GM21447 (cell line): Measurements from ENCODE around the gene CALD1.
A peak's percentile ranks its signal among the peaks of the same experiment; 100 is the strongest.

Experiments used
- ATAC-seq: cut with Tn5 transposase; IDR thresholded peaks from one replicate; pipeline ENCODE4 v1.9.1; 2021; ENCODE audit not compliant: unreplicated experiment

CALD1 gene

DNA sequence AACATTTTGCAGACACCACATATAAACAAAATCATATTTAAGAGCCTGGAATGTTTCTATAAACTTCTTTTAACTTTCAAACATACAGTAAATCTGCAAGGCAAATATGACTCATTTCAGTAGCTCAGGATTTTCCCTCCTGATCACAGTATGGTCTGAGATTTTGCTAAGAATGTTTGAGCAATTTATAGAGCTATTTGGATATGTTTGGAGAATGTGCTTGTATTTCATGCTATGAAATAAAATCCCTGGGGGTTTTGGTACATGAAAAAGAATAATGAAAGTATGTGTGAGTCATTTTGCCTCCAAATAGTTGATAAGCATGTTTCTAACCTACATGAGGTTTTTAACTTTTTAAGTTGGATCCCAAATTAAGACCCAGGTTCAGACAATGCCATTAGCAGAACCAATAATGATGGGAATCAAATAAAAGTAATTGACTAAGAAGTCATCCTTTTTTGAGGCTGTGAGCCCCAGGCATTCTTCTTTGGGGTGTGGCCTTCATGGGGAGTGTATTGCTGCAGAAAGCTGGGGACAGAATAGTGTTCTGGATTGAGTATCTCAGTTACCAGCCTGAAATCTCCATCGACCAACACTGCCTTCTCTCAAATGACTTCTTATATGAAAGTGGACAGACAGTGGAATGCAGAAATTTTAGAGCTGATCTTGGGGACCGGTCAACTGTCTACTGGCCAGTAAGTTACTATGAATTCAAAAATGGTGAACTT is 140.8 kb downstream of the CALD1 start:
- ATAC-seq = peak; percentile 68

DNA sequence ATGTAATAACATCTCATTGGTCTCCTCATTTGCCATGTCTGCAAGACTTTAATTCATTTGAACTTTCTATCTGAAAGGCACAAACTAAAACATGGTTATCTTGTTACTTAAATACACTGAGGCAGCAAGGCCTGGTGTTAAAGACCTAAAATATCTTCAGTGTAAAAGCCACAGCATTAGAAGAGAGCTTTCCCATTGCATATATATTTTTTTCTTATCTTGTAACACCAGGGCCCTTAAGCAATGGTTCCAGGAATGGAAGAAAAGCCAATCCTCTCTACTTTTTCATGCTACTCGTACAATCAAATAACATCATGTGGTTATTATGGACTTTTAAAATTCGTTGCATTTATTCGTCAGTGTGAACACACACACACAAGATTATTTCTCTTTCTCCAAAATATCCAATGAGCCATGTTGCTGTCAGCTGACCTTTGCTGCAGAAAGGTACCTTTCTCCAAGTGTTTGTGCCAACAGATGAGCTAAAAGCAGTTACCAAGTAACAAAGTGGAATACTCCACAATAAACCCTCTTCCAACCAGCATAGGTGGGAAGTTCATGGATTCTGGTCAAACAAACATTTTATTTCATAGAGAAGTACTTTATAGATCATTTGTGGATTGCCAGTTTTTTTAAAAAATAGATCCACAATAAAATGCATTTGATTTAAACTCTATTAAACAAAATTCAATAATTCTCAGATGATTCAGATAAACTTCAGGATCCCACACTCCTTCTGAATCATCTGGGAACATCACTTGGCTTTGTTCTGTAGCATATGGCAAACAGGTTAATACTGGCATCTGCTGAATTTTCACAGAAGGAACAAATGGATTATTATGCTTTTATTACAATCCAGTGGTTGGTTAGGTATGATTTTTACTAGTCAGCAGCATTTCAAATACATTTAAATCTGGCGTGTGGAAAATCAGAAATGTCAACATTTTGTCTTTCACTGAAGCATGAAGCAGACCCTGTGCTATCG is 143.6 kb downstream of the CALD1 start:
- ATAC-seq = no peak

DNA sequence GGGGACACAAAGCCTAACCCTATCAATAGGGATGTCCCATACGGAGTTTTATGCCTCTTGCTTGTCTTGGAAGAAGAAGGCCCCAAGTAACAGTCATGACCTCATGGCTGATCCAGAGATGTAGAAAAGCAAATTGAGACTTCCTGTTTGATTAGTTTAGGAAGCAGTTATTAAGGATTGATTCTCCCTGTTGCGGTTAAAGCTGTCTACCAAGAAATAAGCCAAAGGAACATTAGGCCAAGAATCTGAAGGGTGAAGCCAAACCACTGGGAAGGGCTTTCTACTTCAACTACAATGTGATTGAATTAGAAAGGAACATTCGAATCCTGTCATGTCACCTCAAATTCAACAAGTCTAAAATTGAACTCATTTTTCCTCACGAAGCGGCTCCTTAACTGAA is 146.3 kb downstream of the CALD1 start:
- ATAC-seq = no peak

DNA sequence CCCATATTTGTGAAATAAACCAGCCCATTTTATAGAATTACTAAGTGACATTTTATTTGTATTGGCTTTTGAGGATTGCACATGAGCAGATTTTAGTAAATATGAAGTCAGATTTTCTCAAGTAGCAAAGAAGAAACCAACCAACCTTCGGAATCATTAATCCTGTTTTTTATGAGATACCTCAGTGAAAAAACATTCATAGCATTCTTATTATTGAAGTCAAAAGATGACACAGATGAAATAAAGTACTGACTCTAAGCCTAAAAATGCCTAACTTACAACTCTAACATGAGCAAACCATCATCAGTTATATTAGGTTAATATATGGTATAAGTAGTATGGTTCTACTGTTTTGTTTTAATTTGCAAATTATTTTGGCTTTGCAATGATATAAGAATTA is 147.0 kb downstream of the CALD1 start:
- ATAC-seq = no peak

DNA sequence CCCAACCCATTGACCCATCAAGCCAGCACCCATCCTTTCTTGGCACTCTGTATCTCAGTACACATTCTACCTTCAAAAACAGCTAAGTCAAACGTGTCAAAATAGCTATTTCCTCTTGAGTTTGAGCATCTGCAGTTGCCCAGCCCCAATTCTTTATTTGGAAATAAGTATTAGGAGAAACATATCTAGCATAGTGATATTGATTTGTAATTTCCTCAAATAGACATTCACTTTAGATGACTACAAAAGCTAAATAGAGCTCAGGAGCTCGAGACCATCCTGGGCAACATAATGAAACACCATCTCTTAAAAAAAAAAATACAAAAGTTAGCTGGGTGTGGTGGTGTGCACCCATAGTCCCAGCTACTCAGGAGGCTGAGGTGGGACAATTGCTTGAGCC is 147.6 kb downstream of the CALD1 start:
- ATAC-seq = no peak

DNA sequence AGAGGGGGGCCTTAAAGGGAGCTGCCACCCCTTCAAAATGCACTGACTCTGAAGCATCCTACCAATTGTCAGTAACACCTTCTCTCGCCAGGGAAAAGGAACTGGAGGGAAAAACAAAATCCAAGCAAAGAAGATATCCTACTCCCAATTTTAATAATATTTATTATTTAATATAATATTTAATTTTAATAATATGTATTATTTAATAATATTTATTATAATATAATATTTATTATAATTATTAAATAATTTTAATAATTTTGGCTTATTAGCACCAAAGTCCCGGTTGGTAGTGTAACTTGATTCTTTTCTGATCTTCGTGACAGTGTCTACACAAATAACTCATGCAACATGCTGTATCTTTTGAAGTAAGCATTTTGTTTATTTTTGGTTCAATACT is 148.3 kb downstream of the CALD1 start:
- no peak for ATAC-seq

DNA sequence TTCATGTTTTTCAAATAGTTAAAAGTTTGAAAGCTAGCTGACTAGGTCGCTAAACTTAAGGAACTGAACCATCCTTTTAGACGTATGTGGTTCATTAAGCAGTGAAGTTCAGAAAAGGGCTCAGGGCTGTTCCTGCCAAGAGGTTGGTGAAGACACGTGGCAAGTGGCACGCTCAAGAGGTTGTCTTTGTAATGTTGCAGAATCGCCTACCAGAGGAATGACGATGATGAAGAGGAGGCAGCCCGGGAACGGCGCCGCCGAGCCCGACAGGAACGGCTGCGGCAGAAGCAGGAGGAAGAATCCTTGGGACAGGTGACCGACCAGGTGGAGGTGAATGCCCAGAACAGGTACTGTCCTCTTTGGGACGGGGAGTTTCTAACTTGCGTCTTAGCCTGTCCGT is 149.1 kb downstream of the CALD1 start:
- ATAC-seq = no peak

DNA sequence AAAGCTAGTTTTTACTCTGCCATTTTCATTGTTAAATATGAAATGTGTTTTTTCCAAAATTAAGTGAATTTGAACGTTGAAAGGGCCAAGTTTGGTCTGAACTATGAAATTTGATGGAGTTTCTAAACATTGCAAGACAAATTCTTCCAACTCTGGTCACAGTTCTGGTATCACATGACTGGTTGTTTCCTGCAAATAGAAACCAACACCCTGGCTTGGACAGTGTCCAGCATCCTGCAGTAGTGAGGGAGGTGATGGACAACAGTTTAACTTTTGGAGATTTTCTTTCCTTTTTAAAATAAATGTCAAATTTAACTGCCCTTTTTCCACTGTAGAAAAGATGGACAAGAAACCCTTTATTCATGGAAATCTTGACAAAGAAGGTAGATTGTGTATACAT is 152.1 kb downstream of the CALD1 start:
- ATAC-seq = no peak

DNA sequence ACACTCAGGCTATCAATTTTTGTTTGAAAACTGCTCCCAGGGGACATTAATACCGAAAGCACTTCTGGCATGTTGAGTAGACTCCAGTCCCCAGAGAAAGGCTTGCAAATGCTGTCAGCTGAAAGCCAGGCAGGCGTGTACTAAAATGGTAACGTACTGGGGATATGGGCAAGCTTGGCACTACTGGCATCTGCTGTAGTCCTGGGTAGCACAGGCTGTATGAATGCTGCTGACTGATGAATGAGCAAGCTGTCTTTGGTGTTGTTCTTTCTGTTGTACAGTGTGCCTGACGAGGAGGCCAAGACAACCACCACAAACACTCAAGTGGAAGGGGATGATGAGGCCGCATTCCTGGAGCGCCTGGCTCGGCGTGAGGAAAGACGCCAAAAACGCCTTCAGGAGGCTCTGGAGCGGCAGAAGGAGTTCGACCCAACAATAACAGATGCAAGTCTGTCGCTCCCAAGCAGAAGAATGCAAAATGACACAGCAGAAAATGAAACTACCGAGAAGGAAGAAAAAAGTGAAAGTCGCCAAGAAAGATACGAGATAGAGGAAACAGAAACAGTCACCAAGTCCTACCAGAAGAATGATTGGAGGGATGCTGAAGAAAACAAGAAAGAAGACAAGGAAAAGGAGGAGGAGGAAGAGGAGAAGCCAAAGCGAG is 153.4 kb downstream of the CALD1 start:
- peak; percentile 69 for ATAC-seq

DNA sequence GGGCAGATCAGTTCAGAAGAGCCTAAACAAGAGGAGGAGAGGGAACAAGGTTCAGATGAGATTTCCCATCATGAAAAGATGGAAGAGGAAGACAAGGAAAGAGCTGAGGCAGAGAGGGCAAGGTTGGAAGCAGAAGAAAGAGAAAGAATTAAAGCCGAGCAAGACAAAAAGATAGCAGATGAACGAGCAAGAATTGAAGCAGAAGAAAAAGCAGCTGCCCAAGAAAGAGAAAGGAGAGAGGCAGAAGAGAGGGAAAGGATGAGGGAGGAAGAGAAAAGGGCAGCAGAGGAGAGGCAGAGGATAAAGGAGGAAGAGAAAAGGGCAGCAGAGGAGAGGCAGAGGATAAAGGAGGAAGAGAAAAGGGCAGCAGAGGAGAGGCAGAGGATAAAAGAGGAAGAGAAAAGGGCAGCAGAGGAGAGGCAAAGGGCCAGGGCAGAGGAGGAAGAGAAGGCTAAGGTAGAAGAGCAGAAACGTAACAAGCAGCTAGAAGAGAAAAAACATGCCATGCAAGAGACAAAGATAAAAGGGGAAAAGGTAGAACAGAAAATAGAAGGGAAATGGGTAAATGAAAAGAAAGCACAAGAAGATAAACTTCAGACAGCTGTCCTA is 154.1 kb downstream of the CALD1 start:
- no peak for ATAC-seq

DNA sequence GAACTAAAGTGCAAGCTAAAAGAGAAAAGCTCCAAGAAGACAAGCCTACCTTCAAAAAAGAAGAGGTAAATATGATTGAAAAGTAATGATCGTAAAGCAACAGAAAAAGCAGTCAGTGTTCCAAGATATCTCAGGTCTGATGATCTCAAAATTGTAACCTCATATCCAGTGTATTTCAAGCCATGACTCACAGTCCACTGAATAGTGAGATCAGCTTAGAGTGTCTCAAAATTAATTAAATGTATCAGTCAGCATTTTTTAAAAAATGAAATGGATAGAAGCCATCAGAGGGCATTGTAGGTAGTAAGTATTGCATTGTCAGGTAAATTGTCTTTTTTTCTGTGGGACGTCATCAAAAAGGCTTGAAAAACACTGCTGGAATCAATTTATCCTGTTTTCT is 156.3 kb downstream of the CALD1 start:
- ATAC-seq = no peak

DNA sequence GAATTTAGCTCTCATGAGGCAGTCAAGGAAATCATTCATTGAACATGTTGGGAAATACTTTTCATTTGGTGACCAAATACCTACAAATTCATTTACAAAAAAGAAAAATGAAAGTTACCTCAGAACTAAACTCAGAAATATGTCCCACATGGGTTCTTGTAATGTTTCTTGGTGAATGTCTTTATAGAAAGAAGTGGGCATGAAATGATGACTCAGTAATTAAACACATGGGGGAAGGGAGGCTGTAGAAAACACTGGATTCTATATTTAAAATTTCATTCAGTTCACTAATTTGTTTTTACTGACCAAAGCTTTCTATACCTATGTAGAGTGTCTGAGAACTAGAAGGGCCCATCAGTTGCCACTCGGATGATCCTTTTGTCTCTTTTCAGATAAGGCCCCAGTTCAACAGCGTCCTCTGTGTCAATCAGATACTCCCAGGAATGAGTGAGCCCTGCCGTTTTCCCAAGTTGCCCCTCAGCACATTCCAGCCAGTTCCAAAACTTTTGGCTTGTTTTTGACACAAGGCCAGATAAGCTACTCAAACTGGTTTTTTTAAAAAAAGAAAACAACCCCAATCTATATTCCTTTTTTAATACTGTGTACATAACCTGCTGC is 157.6 kb downstream of the CALD1 start:
- ATAC-seq = no peak

DNA sequence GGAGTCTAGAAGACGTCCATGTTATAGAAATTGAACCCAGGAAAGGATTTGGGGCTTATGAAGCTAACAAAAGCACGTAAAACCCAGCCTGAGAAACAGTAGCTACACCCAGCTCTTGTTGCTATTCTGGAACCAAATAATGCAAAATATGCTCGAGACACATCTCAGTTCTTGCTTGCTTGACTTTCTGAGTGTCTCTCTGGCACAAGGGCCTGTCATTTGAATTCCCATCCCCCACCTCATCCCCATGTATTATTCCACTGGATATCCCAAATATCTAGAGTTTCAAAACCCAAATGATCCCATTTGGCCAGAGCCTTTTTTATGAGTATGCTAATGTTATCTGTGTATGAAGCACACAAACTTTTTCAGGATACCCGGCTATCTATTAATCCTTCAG is 158.7 kb downstream of the CALD1 start:
- no peak for ATAC-seq

DNA sequence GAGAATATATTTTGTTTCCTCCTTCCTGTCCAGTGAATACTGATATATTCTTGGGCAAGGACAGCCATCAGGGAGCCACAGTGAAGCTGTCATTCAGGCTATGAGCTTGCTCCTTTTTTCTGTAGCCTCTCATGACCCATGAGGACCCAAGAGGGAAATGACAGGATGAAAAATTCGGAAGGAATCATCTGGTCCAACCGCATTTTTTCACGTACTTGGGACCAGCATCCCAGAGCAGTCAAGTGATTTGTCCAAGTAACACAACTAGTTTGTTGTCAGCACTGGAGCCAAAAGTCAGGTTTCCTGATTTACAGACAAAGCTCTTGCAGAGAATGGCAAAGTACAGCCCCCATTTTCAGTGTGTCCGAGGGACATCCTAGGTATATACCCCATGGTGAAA is 159.7 kb downstream of the CALD1 start:
- no peak for ATAC-seq

DNA sequence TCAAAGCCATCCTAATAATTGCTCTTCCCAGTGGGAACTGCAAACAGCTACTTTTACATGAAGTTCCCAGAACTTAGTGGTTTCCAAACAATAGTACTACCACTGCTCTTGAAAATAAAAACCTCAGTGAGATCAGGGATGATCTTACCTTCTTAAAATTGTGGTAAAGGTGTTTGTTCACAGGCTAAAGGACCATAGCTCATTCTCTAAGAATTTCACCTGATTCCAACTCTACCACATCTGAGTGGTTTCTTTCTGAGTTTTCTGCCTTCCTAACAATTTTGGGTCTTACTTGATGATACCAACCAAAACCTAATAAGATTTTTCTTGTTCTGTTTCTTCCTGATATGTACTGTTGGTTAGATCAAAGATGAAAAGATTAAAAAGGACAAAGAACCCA is 161.3 kb downstream of the CALD1 start:
- no peak for ATAC-seq

DNA sequence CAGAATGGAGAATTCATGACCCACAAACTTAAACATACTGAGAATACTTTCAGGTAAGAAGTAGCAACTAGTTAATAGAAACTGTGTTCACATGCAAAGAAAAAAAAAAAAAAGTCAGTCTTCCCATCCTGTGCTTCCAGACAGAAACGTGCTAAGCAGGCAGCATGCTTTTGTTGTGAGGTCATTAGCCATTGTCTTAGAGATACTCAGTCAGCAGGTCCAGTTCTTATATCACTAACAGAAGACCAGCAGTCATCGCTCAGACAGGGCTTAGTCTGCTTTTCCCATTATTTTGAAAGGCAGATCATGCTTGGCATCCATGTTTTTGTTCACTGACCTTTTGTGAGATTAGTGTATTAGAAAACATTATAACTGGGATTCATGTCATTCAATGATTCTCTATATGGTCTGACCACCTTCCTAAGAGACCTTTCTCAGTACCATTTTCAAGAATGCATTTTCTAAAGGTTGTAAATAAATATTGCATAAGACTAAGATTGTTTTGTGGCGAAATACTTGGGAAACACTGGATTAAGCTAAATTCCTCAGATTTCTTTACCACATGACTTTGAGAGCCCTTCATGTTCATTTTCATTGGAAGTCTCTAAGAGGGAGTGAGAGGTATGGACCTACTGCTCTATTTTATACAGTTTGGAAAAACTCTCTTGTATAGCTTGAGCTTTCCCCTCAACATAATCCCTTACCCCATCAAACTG is 161.9 kb downstream of the CALD1 start:
- no peak for ATAC-seq

DNA sequence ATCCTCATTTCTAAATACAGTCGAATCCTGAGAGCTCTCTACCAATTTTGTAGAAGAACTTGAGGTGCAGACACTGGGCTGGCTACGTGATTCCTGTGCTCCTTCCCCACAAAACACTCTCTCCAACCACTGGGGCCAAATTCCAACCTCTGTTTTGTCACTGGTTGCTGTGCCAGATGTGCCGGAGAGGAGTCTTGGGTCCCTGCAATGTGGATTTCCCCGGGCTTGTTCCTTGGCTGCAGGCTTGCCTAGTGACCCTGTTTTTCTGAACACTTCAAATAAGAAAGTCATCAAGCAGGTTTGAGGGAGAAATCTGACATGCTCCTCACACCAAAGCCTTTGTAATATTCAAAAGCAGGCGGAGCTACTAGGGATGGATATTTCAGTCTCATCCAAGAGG is 162.5 kb downstream of the CALD1 start:
- ATAC-seq = no peak

DNA sequence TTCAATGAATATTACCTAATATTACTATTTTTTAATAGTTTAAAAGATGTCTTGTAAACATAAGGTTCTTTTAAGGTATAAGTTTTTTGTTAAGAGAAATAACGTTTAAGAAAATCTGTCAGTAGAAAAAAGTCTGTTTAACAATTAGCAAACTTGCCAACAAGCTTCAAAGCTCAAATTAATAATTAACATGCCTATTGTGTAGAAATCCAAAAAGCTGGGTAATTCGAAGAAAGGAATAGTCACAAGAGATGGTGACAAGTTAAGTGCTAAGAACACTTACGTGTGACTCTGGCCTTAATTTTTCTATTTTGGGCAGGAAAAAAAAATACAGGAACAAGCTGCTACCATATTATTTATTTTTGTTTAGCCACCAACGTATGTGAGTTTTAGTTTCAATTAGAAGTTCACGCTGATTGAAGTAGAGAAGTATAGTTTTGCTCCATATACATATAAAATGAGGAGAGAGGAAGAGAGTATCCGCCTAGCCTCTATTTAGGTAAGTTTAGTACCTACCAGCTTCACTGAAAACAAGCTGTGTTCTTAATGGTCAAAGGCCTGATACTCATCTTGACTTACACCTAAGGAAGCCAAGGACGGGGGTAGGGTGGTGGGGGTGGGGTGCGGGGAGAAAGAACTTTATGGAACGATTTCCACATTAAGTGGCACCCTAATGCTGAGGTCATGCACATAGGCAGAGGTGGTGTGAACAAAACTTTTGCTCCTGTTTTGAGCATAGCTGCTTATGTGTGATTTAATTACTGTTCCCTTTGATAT is 163.4 kb downstream of the CALD1 start:
- no peak for ATAC-seq

DNA sequence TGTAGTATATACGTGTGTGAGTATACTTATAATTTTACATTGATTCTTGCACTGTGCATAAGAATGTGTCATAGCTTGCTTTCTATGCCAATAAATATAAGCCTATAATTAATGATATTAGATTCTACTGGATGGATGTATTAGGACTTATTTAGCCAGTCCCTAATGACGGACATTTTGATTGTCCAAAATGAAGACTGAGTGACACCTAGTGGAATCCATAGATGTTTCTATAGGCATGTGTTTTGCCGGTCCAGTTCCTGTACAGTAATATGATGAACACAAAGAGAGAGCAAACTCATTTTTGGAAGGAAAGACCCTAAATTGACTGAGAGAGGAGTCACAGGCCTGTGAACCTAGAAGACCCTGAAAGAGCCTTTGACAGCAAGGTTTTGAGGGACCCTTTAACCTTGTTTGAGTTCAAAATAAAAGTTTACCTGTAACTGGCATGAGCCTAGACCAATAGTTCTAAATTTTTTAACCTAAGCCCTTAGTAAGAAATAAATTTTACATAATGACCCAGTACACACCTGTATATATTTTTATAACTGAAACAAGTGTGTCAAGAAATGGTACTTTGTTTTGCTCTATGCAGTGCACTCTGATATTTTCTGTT is 164.5 kb downstream of the CALD1 start:
- ATAC-seq = no peak
